A549 (cell line): ENCODE measurements around the gene NINJ1. TPM values are rescaled to one million over a fixed set of nuclear protein-coding genes. Genes with fewer than 3 reads are reported as not detected.

Experiments
- ATAC-seq, 2 experiments: fragments of 200-7000 bp in 1 of 2; fragments of >200 bp in 1 of 2; cut with Nextera tagmentation in 1 of 2; cut with Tn5 transposase in 1 of 2; 3 replicates each; pipeline versions ENCODE4 v1.8.0 to v1.9.1; 2018 to 2020; ENCODE audit warnings: mild to moderate bottlenecking in 1 of 2, moderate library complexity in 1 of 2
- CTCF ChIA-PET: fragments of 300-600 bp; sonication (Branson Sonifier 250); formaldehyde crosslinking; extraction: SDS; loops from one replicate; lab custom pipeline; 2021; ENCODE audit warnings: antibody characterized with exemption, inconsistent platforms; lab: Yijun Ruan, JAX
- POLR2A ChIA-PET: fragments of 350-600 bp; formaldehyde crosslinking; extraction: SDS; loops from one replicate; lab custom pipeline; 2021; ENCODE audit warnings: antibody characterized with exemption, inconsistent platforms; lab: Yijun Ruan, JAX
- DNase-seq, 2 experiments: peaks; one replicate each; pipeline versions ENCODE4 v3.0.0 to v3.0.0-alpha.2; 2011 to 2016; ENCODE audit warnings: low read depth in 1 of 2, low spot score in 1 of 2
- FAIRE-seq: peaks from 2 replicates; lab custom pipeline; 2011; peaks lifted over from hg19 to GRCh38; lab: Jason Lieb, UNC
- H3K27ac ChIP-seq, 2 experiments: fragments of >200 bp; sonication (Bioruptor Twin); formaldehyde crosslinking; 3 replicates each; pipeline ENCODE4 v1.5.1; 2016 to 2017
- H3K4me1 ChIP-seq: fragments of >200 bp; sonication (Bioruptor Twin); formaldehyde crosslinking; 3 replicates; pipeline ENCODE4 v1.6.1; 2016
- H3K4me2 ChIP-seq: fragments of >200 bp; sonication (Bioruptor Twin); formaldehyde crosslinking; 3 replicates; pipeline ENCODE4 v1.6.1; 2016
- H3K4me3 ChIP-seq: fragments of >200 bp; sonication (Bioruptor Twin); formaldehyde crosslinking; 3 replicates; pipeline ENCODE4 v1.5.1; 2016
- H3K9me3 ChIP-seq: fragments of >200 bp; sonication (Bioruptor Twin); formaldehyde crosslinking; 3 replicates; pipeline ENCODE4 v1.6.1; 2016
- CEBPB ChIP-seq, 2 experiments: fragments of >200 bp in 1 of 2; sonication (Bioruptor Twin) in 1 of 2; formaldehyde crosslinking in 1 of 2; IDR thresholded peaks; 2 replicates each; pipeline ENCODE4 v1.6.1; 2012 to 2016
- CHD4 ChIP-seq: fragments of 200-600 bp; sonication (generic); IDR thresholded peaks from 2 replicates; pipeline ENCODE4 v1.6.1; 2016; ENCODE audit warnings: antibody characterized with exemption, mild to moderate bottlenecking, borderline replicate concordance
- EHF ChIP-seq: fragments of 250-450 bp; sonication (Bioruptor Pico); IDR thresholded peaks from 2 replicates; pipeline ENCODE4 v1.5.0; 2020; ENCODE audit warnings: mild to moderate bottlenecking
- EP300 ChIP-seq, 2 experiments: fragments of >200 bp; sonication (Bioruptor Twin); formaldehyde crosslinking; IDR thresholded peaks; 2 replicates in 1 of 2; 3 replicates in 1 of 2; pipeline ENCODE4 v1.6.1; 2016 to 2017
- FOSB ChIP-seq: fragments of 250-450 bp; sonication (Bioruptor Pico); IDR thresholded peaks from 2 replicates; pipeline ENCODE4 v1.5.0; 2020; ENCODE audit warnings: mild to moderate bottlenecking, moderate library complexity
- FOSL2 ChIP-seq, 2 experiments: fragments of 450-650 bp in 1 of 2; fragments of >200 bp in 1 of 2; sonication (Bioruptor Twin) in 1 of 2; formaldehyde crosslinking; IDR thresholded peaks; 2 replicates each; pipeline versions ENCODE4 v1.5.0 to v1.6.1; 2016 to 2020; ENCODE audit warnings: mild to moderate bottlenecking in 1 of 2, moderate library complexity in 1 of 2
- FOXS1 ChIP-seq: fragments of 250-450 bp; sonication (Bioruptor Pico); IDR thresholded peaks from 2 replicates; pipeline ENCODE4 v1.5.0; 2020; ENCODE audit warnings: mild to moderate bottlenecking, moderate library complexity
- HOXA7 ChIP-seq: fragments of 250-450 bp; sonication (Bioruptor Pico); IDR thresholded peaks from 2 replicates; pipeline ENCODE4 v1.5.0; 2020; ENCODE audit warnings: mild to moderate bottlenecking, moderate library complexity
- MAZ ChIP-seq: fragments of 150-350 bp; IDR thresholded peaks from 2 replicates; pipeline ENCODE4 v1.6.1; 2014; ENCODE audit warnings: antibody characterized with exemption, low read depth, low read length, borderline replicate concordance
- RARB ChIP-seq: fragments of 250-450 bp; sonication (Bioruptor Pico); IDR thresholded peaks from 2 replicates; pipeline ENCODE4 v1.8.0; 2021; ENCODE audit warnings: mild to moderate bottlenecking, moderate library complexity
- RCOR1 ChIP-seq: fragments of 150-350 bp; IDR thresholded peaks from 2 replicates; pipeline ENCODE4 v1.6.1; 2014; ENCODE audit warnings: antibody characterized with exemption, low read length, low read depth
- RFX5 ChIP-seq: fragments of 450-650 bp; IDR thresholded peaks from 2 replicates; pipeline ENCODE4 v1.7.1; 2014; ENCODE audit warnings: antibody characterized with exemption, mild to moderate bottlenecking, moderate library complexity
- RNF2 ChIP-seq: fragments of 200-600 bp; sonication (generic); IDR thresholded peaks from 2 replicates; pipeline ENCODE4 v1.6.1; 2016; ENCODE audit warnings: low read depth, mild to moderate bottlenecking, antibody characterized with exemption, moderate library complexity, borderline replicate concordance
- SREBF2 ChIP-seq: fragments of 450-650 bp; IDR thresholded peaks from 2 replicates; pipeline ENCODE4 v1.6.1; 2014; ENCODE audit warnings: mild to moderate bottlenecking, moderate library complexity
- ZC3H11A ChIP-seq: fragments of 450-650 bp; IDR thresholded peaks from 2 replicates; pipeline ENCODE4 v1.6.1; 2014; ENCODE audit warnings: antibody characterized with exemption, mild to moderate bottlenecking
- WGBS: methylation state at CpG from one replicate; pipeline ENCODE4 v1.1.6; 2017; ENCODE audit errors: missing lambda C conversion rate; 5-methylcytosine and 5-hydroxymethylcytosine counted together
- polyA plus RNA-seq, 4 experiments: library from polyadenylated mRNA; depleted of rRNA in 3 of 4; stranded (reverse); fragments of >200 nt; fragmentation: RNase III in 1 of 4; extraction: RNeasy Plus Mini Kit Qiagen cat#74134 plus additional on column Dnase treatment in 1 of 4; gene quantifications; 2 replicates in 3 of 4; 3 replicates in 1 of 4; pipeline ENCODE4 v1.2.3, GENCODE V29; 2011 to 2017
- TF ChIP-seq, protein P1 (sequence below): fragments of >200 bp; sonication (Bioruptor Twin); formaldehyde crosslinking; IDR thresholded peaks from 3 replicates; pipeline ENCODE4 v1.6.1; 2016
- TF ChIP-seq, protein P2 (sequence below): fragments of 200-600 bp; sonication (generic); IDR thresholded peaks from 2 replicates; pipeline ENCODE4 v1.6.1; 2016; ENCODE audit warnings: antibody characterized with exemption, mild to moderate bottlenecking, moderate library complexity
- TF ChIP-seq, protein P3 (sequence below): IDR thresholded peaks from 2 replicates; pipeline ENCODE4 v1.6.1; 2012

The NINJ1 gene
- polyA plus RNA-seq, 2 of the 4 experiments (the other 2 are of a cell fraction) = 27.0 to 60.4 TPM

DNA sequence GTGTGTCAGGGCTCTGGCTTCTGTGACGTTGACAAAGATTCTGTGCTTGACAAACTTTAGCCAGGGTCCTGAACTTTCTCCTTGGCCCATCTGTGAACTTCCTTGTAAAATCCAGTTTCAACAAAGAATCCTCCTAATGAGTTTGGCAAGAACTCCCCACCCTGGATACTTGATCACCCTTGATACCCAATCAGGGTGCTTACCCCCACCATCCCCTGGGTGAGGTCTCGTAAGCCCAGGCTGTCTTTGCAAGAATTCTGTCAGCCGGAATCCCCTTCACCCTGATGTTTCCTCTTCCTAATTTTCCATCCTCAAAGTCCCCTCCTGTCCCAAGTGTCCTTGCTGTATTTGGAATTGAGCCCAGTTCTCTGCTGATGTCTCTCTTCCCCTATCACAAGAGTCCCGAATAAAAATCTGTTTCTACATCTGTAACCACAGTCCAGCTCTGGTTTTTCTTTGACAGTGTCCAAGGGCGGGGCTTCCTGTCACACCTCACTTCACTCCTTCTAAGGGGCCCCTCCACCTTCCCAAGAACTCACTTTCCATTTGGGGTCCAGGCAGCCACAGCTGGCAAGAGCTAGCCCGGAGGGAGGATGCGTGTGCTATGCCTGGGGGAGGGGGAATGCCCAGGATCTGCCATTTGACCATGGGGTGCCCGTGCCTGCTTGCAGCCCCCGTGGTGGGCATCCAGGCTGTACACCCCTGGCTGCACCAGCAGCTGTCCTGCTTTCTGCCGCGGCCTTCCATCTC, 40.7 kb downstream of the NINJ1 start:
- ATAC-seq (no peak), FAIRE-seq (no peak), DNase-seq (no peak)
- ChIA-PET POLR2A (no interaction called here), CTCF (interaction anchor here (1.1 to 1.3 kb wide), 2 partner anchors 16 to 89 kb away, joined by 4 read pairs; no protein-coding TSS in a partner anchor)
- H3K4me3 ChIP-seq = no peak overlapping the region
- no peak overlapping the region for H3K4me2 ChIP-seq
- H3K9me3 ChIP-seq = peaks cover 19% of the 10 kb centered on the region
- H3K4me1 ChIP-seq = peaks cover 53% of the 10 kb centered on the region
- peak overlapping the region; percentile 19 to 70; a peak in 3 of 6 replicates for H3K27ac ChIP-seq
- 70% methylated on average over 8 of the region's 11 CpGs for WGBS
- TF ChIP-seq CHD4 = no peak
- no peak for TF ChIP-seq FOSL2 (IDR thresholded peaks at IDR 0.05)
- TF ChIP-seq FOSL2 (CRISPR knock-in tag; IDR thresholded peaks at IDR 0.05) = no peak
- TF ChIP-seq HOXA7 (CRISPR knock-in tag) = no peak
- TF ChIP-seq EP300 (IDR thresholded peaks at IDR 0.05) = no peak
- TF ChIP-seq EHF (CRISPR knock-in tag) = no peak

DNA sequence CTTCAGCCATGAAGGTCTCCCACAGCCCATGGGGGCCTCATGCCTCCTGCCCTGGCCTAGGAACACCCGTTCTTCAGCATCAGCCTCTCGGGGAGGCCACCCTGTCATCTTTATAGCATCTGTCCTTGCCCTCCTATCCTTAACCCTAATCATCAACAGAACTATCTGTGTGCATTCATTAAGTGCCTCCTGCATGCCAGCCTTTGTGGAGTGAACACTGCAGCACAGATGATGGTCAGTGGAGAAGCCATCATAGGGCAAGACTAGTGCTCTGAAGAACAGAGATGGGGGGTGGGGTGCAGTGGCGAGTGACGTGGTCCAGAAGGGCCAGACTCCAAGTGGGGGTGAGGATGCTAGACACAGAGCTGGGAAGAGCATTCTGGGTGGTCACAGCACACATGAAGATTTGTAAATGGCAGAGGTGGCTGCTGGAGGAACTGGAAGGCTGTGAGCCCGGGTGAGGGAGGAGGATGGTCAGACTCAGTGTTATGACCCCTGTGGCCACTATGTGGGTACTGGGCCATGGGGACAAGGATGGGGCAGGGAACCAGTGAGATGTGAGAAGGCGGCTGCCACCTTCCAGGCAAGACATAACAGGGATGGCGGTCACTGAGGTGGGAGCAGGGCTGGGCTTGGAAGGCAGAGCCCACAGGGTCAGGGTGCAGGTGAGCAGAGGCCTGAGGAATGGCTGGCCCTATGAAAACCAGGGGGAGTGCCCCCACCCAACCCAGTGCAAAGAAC, 41.6 kb downstream of the NINJ1 start:
- Histone ChIP-seq H3K4me2 (peak overlapping the region; percentile 26), H3K4me1 (peaks cover 44% of the 10 kb centered on the region), H3K9me3 (peaks cover 19% of the 10 kb centered on the region), H3K4me3 (no peak overlapping the region), H3K27ac (peak overlapping the region; percentile 68 to 70)
- WGBS = 87% methylated on average over 7 of the region's 7 CpGs
- POLR2A ChIA-PET = no interaction called here
- TF ChIP-seq, protein P1, sequence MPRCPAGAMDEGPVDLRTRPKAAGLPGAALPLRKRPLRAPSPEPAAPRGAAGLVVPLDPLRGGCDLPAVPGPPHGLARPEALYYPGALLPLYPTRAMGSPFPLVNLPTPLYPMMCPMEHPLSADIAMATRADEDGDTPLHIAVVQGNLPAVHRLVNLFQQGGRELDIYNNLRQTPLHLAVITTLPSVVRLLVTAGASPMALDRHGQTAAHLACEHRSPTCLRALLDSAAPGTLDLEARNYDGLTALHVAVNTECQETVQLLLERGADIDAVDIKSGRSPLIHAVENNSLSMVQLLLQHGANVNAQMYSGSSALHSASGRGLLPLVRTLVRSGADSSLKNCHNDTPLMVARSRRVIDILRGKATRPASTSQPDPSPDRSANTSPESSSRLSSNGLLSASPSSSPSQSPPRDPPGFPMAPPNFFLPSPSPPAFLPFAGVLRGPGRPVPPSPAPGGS = no peak
- no peak for TF ChIP-seq FOXS1 (CRISPR knock-in tag)
- TF ChIP-seq, protein P2, sequence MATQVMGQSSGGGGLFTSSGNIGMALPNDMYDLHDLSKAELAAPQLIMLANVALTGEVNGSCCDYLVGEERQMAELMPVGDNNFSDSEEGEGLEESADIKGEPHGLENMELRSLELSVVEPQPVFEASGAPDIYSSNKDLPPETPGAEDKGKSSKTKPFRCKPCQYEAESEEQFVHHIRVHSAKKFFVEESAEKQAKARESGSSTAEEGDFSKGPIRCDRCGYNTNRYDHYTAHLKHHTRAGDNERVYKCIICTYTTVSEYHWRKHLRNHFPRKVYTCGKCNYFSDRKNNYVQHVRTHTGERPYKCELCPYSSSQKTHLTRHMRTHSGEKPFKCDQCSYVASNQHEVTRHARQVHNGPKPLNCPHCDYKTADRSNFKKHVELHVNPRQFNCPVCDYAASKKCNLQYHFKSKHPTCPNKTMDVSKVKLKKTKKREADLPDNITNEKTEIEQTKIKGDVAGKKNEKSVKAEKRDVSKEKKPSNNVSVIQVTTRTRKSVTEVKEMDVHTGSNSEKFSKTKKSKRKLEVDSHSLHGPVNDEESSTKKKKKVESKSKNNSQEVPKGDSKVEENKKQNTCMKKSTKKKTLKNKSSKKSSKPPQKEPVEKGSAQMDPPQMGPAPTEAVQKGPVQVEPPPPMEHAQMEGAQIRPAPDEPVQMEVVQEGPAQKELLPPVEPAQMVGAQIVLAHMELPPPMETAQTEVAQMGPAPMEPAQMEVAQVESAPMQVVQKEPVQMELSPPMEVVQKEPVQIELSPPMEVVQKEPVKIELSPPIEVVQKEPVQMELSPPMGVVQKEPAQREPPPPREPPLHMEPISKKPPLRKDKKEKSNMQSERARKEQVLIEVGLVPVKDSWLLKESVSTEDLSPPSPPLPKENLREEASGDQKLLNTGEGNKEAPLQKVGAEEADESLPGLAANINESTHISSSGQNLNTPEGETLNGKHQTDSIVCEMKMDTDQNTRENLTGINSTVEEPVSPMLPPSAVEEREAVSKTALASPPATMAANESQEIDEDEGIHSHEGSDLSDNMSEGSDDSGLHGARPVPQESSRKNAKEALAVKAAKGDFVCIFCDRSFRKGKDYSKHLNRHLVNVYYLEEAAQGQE = no peak
- no peak for TF ChIP-seq FOSB (CRISPR knock-in tag)
- TF ChIP-seq RARB (CRISPR knock-in tag) = no peak
- no peak for TF ChIP-seq RCOR1
- no peak for TF ChIP-seq FOSL2 (IDR thresholded peaks at IDR 0.05)
- no peak for TF ChIP-seq FOSL2 (CRISPR knock-in tag; IDR thresholded peaks at IDR 0.05)
- no peak for TF ChIP-seq SREBF2
- no peak for TF ChIP-seq ZC3H11A
- TF ChIP-seq MAZ = no peak
- TF ChIP-seq CEBPB (IDR thresholded peaks at IDR 0.05) = no peak
- no peak for TF ChIP-seq RFX5
- TF ChIP-seq RNF2 = no peak
- TF ChIP-seq, protein P3, sequence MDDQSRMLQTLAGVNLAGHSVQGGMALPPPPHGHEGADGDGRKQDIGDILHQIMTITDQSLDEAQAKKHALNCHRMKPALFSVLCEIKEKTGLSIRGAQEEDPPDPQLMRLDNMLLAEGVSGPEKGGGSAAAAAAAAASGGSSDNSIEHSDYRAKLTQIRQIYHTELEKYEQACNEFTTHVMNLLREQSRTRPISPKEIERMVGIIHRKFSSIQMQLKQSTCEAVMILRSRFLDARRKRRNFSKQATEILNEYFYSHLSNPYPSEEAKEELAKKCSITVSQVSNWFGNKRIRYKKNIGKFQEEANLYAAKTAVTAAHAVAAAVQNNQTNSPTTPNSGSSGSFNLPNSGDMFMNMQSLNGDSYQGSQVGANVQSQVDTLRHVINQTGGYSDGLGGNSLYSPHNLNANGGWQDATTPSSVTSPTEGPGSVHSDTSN = no peak
- no peak for ATAC-seq
- no peak for DNase-seq
- CTCF ChIA-PET = interaction anchor here (1.1 to 2.1 kb wide), 3 partner anchors 16 to 88 kb away, joined by 4 to 10 read pairs (median 5); no protein-coding TSS in a partner anchor
- no peak for FAIRE-seq
